DMS153 treated with DMSO at 0.1 percent for 48 hours (cell line): ENCODE measurements around the gene DNAH12.
"Not testable (repeated sequence)": the region's sequence is repeated elsewhere in the genome, so short reads cannot be mapped to it uniquely, and the experiment has no call there.

Experiments
- DNase-seq: peaks from one replicate; lab custom pipeline; 2025; ENCODE audit not compliant: unreplicated experiment; lab: John Stamatoyannopoulos, UW

DNAH12 gene

GRCh38 chr3:57331078-57331610, 213.0 kb downstream of the DNAH12 start:
- DNase-seq: no peak

GRCh38 chr3:57326498-57326897, 217.6 kb downstream of the DNAH12 start:
- DNase-seq: not testable (repeated sequence)

- DNase-seq: no peak
These were observed 229.9 kb downstream of the DNAH12 start for GRCh38 chr3:57314204-57314603.

- no peak for DNase-seq
These were observed 234.3 kb downstream of the DNAH12 start for GRCh38 chr3:57309769-57310360.

- DNase-seq: not testable (repeated sequence)
These were observed 240.6 kb downstream of the DNAH12 start for GRCh38 chr3:57303520-57303919.

GRCh38 chr3:57298041-57298440, 246.1 kb downstream of the DNAH12 start:
- DNase-seq: no peak

GRCh38 chr3:57292897-57293526, 251.1 kb downstream of the DNAH12 start:
- DNase-seq: no peak

- DNase-seq: no peak
These were observed 251.8 kb downstream of the DNAH12 start, which contains the start of gene ASB14 for GRCh38 chr3:57292159-57292896. Gene ASB14 (minus strand): TSS chr3:57292685. CDS start chr3:57292033, 652 bp downstream.

GRCh38 chr3:57288403-57288802, 255.7 kb downstream of the DNAH12 start:
- no peak for DNase-seq

GRCh38 chr3:57287205-57287604, 256.9 kb downstream of the DNAH12 start:
- DNase-seq: no peak

- DNase-seq: no peak
These were observed 260.8 kb downstream of the DNAH12 start for GRCh38 chr3:57283334-57283733.

- no peak for DNase-seq
These were observed 262.4 kb downstream of the DNAH12 start for GRCh38 chr3:57281715-57282114.

GRCh38 chr3:57279685-57280084, 264.5 kb downstream of the DNAH12 start:
- DNase-seq: no peak

- no peak for DNase-seq
These were observed 265.9 kb downstream of the DNAH12 start for GRCh38 chr3:57278237-57278636.

GRCh38 chr3:57275393-57275792, 268.8 kb downstream of the DNAH12 start:
- DNase-seq: no peak

GRCh38 chr3:57274845-57275244, 269.3 kb downstream of the DNAH12 start:
- no peak for DNase-seq

- DNase-seq: no peak
These were observed 275.7 kb downstream of the DNAH12 start for GRCh38 chr3:57268416-57268815.

- DNase-seq: no peak
These were observed 282.2 kb downstream of the DNAH12 start for GRCh38 chr3:57261929-57262328.

- no peak for DNase-seq
These were observed 283.0 kb downstream of the DNAH12 start for GRCh38 chr3:57261119-57261518.

- no peak for DNase-seq
These were observed 286.5 kb downstream of the DNAH12 start for GRCh38 chr3:57257678-57258077.

- DNase-seq: no peak
These were observed 287.3 kb downstream of the DNAH12 start for GRCh38 chr3:57256844-57257243.

GRCh38 chr3:57252404-57252803, 291.7 kb downstream of the DNAH12 start:
- no peak for DNase-seq
